Mesenchymal stem cell (in vitro differentiated cells and primary cell): ENCODE data around the gene KIN.
"Not testable (repeated sequence)": the region's sequence is repeated elsewhere in the genome, so short reads cannot be mapped to it uniquely, and the experiment has no call there.

Experiments
- DNase-seq: peaks from one replicate; pipeline ENCODE4 v3.0.0-alpha.2; 2013
- H2AFZ ChIP-seq: one replicate; pipeline ENCODE4 v1.6.1; 2013; ENCODE audit warnings: low read depth, mild to moderate bottlenecking, control low read depth, inconsistent platforms, low read length, moderate library complexity
- H2AK5ac ChIP-seq: 2 replicates; pipeline ENCODE4 v1.6.1; 2013; ENCODE audit warnings: low read length, moderate library complexity, mild to moderate bottlenecking, inconsistent platforms; ENCODE audit not compliant: severe bottlenecking
- H2BK120ac ChIP-seq: one replicate; pipeline ENCODE4 v1.6.1; 2013; ENCODE audit warnings: low read depth, mild to moderate bottlenecking, inconsistent platforms, low read length, moderate library complexity
- H2BK12ac ChIP-seq, 2 experiments: one replicate each; pipeline ENCODE4 v1.6.1; 2013; ENCODE audit warnings: inconsistent platforms in 2 of 2, low read length in 2 of 2, mild to moderate bottlenecking in 2 of 2, moderate library complexity in 2 of 2, control low read depth in 1 of 2
- H2BK15ac ChIP-seq: one replicate; pipeline ENCODE4 v1.6.1; 2013; ENCODE audit warnings: mild to moderate bottlenecking, low read depth, inconsistent platforms; ENCODE audit not compliant: poor library complexity, severe bottlenecking
- H2BK5ac ChIP-seq: 2 replicates; pipeline ENCODE4 v1.6.1; 2013; ENCODE audit warnings: low read depth, mild to moderate bottlenecking, low read length, control low read depth, inconsistent platforms; ENCODE audit not compliant: poor library complexity, severe bottlenecking
- H3K14ac ChIP-seq, 2 experiments: one replicate each; pipeline ENCODE4 v1.6.1; 2013; ENCODE audit warnings: inconsistent platforms in 2 of 2, low read length in 2 of 2, control low read depth in 1 of 2, mild to moderate bottlenecking in 1 of 2, moderate library complexity in 1 of 2
- H3K18ac ChIP-seq, 2 experiments: one replicate each; pipeline ENCODE4 v1.6.1; 2013; ENCODE audit warnings: inconsistent platforms in 2 of 2, low read length in 2 of 2, control low read depth in 1 of 2, low read depth in 1 of 2, mild to moderate bottlenecking in 1 of 2
- H3K23ac ChIP-seq, 2 experiments: one replicate each; pipeline ENCODE4 v1.6.1; 2013; ENCODE audit warnings: inconsistent platforms in 2 of 2, low read length in 2 of 2, mild to moderate bottlenecking in 2 of 2, moderate library complexity in 2 of 2, control low read depth in 1 of 2
- H3K27ac ChIP-seq: 2 replicates; pipeline ENCODE4 v1.5.1; 2013; ENCODE audit warnings: mild to moderate bottlenecking, moderate library complexity, low read length, control low read depth, inconsistent platforms; ENCODE audit not compliant: poor library complexity, severe bottlenecking
- H3K27me3 ChIP-seq, 2 experiments: 2 replicates each; pipeline versions ENCODE4 v1.6.1 to v1.7.0; 2013; ENCODE audit warnings: low read length in 2 of 2, mild to moderate bottlenecking in 2 of 2, moderate library complexity in 2 of 2, control low read depth in 1 of 2, inconsistent platforms in 1 of 2; ENCODE audit not compliant: control insufficient read depth in 1 of 2, insufficient read depth in 1 of 2
- H3K36me3 ChIP-seq, 2 experiments: 2 replicates each; pipeline versions ENCODE4 v1.6.1 to v1.7.0; 2013; ENCODE audit warnings: low read length in 2 of 2, control low read depth in 1 of 2, inconsistent platforms in 1 of 2, low read depth in 1 of 2, mild to moderate bottlenecking in 1 of 2; ENCODE audit not compliant: insufficient read depth in 2 of 2, control insufficient read depth in 1 of 2
- H3K4ac ChIP-seq, 2 experiments: one replicate each; pipeline ENCODE4 v1.6.1; 2013; ENCODE audit warnings: inconsistent platforms in 2 of 2, low read length in 2 of 2, mild to moderate bottlenecking in 2 of 2, moderate library complexity in 2 of 2, control low read depth in 1 of 2, low read depth in 1 of 2
- H3K4me1 ChIP-seq: 2 replicates; pipeline ENCODE4 v1.6.1; 2013; ENCODE audit warnings: low read depth, low read length, control low read depth; ENCODE audit not compliant: control insufficient read depth, insufficient read depth
- H3K4me2 ChIP-seq: 2 replicates; pipeline ENCODE4 v1.6.1; 2013; ENCODE audit warnings: low read length, mild to moderate bottlenecking, inconsistent platforms; ENCODE audit not compliant: poor library complexity, severe bottlenecking
- H3K4me3 ChIP-seq, 2 experiments: 2 replicates each; pipeline versions ENCODE4 v1.5.1 to v1.7.0; 2013; ENCODE audit warnings: low read length in 2 of 2, mild to moderate bottlenecking in 2 of 2, control low read depth in 1 of 2, low read depth in 1 of 2; ENCODE audit not compliant: insufficient read depth in 1 of 2
- H3K79me1 ChIP-seq: replicated peaks from 2 replicates; pipeline ENCODE4 v1.6.1; 2013; ENCODE audit warnings: mild to moderate bottlenecking, control low read depth, low read length, inconsistent platforms; ENCODE audit not compliant: poor library complexity, severe bottlenecking
- H3K9ac ChIP-seq: 2 replicates; pipeline ENCODE4 v1.7.0; 2013; ENCODE audit warnings: mild to moderate bottlenecking, low read length, moderate library complexity
- H3K9me3 ChIP-seq: 2 replicates; pipeline ENCODE4 v1.7.0; 2013; ENCODE audit warnings: mild to moderate bottlenecking, low read length; ENCODE audit not compliant: control insufficient read depth
- H4K8ac ChIP-seq: one replicate; pipeline ENCODE4 v1.6.1; 2013; ENCODE audit warnings: inconsistent platforms, mild to moderate bottlenecking, low read length, moderate library complexity
- H4K91ac ChIP-seq: one replicate; pipeline ENCODE4 v1.6.1; 2013; ENCODE audit warnings: mild to moderate bottlenecking, low read length, inconsistent platforms
- WGBS: methylation state at CpG from one replicate; pipeline ENCODE4 v1.1.7; 2013; ENCODE audit warnings: mixed read lengths; 5-methylcytosine and 5-hydroxymethylcytosine counted together

KIN gene

DNA sequence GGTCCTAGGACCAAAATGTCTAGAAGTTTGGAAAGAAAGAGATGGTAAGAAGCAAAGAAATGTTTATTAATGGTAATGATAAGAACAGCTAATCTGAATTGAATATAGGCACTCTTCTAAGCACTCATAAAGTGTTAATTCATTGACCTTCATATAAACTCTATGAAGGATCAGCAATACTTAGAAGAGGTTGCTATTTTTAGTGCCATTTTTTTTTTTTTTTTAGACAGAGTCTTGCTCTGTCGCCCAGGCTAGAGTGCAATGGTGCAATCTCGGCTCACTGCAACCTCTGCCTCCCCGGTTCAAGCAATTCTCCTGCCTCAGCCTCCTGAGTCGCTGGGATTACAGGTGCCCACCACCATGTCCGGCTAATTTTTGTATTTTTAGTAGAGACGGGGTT lies 5.6 kb downstream of the KIN start:
- WGBS: 96% methylated on average over 6 of the region's 6 CpGs
- H3K14ac ChIP-seq, H3K9me3 ChIP-seq, H2AK5ac ChIP-seq, H3K4me2 ChIP-seq, H3K18ac ChIP-seq, H3K27ac ChIP-seq, H3K23ac ChIP-seq, H4K91ac ChIP-seq, H2BK15ac ChIP-seq, H3K27me3 ChIP-seq, H3K9ac ChIP-seq, H3K4me1 ChIP-seq, H4K8ac ChIP-seq, H2BK12ac ChIP-seq, H3K4me3 ChIP-seq, H2BK120ac ChIP-seq, DNase-seq, H2AFZ ChIP-seq, H3K4ac ChIP-seq, H2BK5ac ChIP-seq: not testable (repeated sequence)
- Histone ChIP-seq H3K79me1 (peaks cover 15% of the 10 kb centered on the region), H3K36me3 (peaks cover 21 to 46% of the 10 kb centered on the region in 2 experiments)

DNA sequence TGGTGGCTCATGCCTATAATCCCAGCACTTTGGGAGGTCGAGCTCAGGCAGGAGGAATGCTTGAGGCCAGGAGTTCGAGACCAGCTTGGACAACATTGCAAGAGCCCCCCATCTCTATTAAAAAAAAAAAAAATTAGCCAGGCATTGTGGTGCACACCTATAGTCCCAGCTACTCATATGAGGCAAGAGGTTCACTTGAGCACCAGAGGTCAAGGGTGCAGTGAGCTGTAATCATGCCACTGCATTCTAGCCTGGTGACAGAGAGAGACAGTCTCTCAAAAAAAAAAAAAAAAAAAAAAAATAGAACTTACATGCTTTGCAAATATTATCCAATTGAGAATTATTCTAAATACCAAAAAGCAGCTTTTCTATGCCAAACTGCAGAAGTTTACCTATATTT lies 11.0 kb downstream of the KIN start:
- 96% methylated on average over 2 of the region's 2 CpGs for WGBS
- Histone ChIP-seq H3K23ac (no peak overlapping the region), H2BK120ac (no peak overlapping the region), H3K79me1 (peaks cover 34% of the 10 kb centered on the region), H3K27me3 (no peaks in the 10 kb centered on the region), H2BK5ac (no peak overlapping the region), H3K4me3 (no peak overlapping the region), H3K4me1 (no peaks in the 10 kb centered on the region), H2BK12ac (no peak overlapping the region), H2BK15ac (no peak overlapping the region), H3K14ac (no peak overlapping the region), H3K27ac (no peak overlapping the region), H2AFZ (no peak overlapping the region), H3K4ac (no peak overlapping the region), H3K4me2 (no peak overlapping the region), H3K36me3 (peaks cover 37 to 86% of the 10 kb centered on the region in 2 experiments), H2AK5ac (no peak overlapping the region), H3K9me3 (no peaks in the 10 kb centered on the region), H4K91ac (no peak overlapping the region), H3K18ac (no peak overlapping the region), H3K9ac (no peak overlapping the region), H4K8ac (no peak overlapping the region)
- no peak for DNase-seq

DNA sequence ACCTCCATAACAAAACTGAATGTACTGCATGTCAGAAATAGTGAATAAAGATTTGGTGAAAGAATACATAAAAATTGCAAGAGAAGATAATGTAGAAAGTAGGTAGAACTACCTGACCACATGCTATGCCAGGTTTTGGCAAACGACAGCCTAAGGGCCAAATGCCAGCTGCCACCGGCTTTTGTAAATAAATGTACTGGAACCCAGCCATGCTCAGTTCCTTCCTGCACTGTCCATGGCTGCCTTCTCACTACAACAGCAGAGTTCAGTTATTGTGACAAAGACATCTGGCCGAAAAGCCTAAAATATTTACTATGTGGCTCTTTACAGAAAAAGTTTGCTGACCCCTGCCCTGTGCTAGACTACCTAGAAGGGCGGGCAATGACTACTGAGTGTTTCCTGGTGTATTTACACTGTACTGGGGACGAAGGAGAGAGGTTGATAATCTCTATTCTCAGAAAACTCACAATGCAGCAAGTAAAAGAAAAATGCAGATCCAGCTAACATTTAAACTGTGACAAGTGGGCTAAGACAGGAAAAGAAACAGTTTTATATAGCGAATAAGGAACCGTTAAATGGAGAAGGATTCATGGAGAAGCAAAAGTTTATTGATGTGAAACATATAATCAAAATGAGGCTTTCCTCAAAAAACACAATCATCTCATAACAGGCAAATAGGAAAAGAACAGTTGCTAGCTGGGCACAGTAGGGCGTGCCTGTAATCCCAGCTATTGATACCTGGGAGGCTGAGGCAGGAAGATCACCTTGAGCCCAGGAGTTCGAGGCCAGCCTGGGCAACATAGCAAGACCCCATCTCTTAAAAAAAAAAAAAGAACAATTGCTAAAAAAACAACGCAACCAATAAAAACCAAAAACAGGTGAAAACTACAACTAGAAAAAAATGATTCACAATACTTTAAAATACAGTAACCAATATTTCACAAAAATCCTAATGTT lies 13.7 kb downstream of the KIN start:
- no peak overlapping the region for H3K14ac ChIP-seq
- WGBS: 82% methylated on average over 6 of the region's 10 CpGs

DNA sequence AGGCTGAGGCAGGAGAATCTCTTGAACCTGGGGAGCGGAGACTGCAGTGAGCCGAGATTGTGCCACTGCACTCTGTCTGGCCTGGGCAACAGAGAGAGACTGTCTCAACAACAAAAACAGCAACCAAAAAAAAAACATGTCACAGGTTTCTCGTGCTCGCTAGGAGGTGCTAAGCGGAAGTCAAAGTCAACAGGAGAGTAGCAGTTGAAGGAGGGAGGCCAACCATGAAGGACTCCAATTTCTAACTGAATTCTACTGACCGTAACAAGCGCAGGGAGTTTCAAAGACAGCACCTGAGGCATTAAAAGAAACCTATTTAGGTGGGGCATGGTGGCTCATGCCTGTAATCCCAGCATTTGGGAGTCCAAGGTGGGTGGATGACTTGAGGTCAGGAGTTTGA lies 19.4 kb downstream of the KIN start:
- Histone ChIP-seq H3K4ac (no peak overlapping the region), H3K9ac (no peak overlapping the region), H3K27ac (no peak overlapping the region), H3K4me1 (no peaks in the 10 kb centered on the region), H3K23ac (no peak overlapping the region), H3K79me1 (peaks cover 17% of the 10 kb centered on the region), H2AFZ (no peak overlapping the region), H3K4me2 (no peak overlapping the region), H4K8ac (no peak overlapping the region), H2BK120ac (no peak overlapping the region), H2BK12ac (no peak overlapping the region), H2AK5ac (no peak overlapping the region), H3K14ac (no peak overlapping the region), H4K91ac (no peak overlapping the region), H3K4me3 (no peak overlapping the region), H3K9me3 (no peaks in the 10 kb centered on the region), H3K27me3 (no peaks in the 10 kb centered on the region), H2BK15ac (no peak overlapping the region), H2BK5ac (no peak overlapping the region), H3K36me3 (peaks cover 34 to 91% of the 10 kb centered on the region in 2 experiments), H3K18ac (no peak overlapping the region)
- WGBS: 98% methylated on average over 7 of the region's 7 CpGs
- DNase-seq: no peak

More for the DNA sequence above, 13.7 kb downstream of the KIN start:
- H2BK12ac ChIP-seq: no peak overlapping the region
- no peak for DNase-seq
- no peak overlapping the region for H2AFZ ChIP-seq
- peaks cover 33% of the 10 kb centered on the region for H3K79me1 ChIP-seq
- H3K36me3 ChIP-seq: peaks cover 41 to 82% of the 10 kb centered on the region in 2 experiments
- H2BK15ac ChIP-seq: no peak overlapping the region
- no peak overlapping the region for H2BK120ac ChIP-seq
- no peak overlapping the region for H3K4ac ChIP-seq
- H4K8ac ChIP-seq: no peak overlapping the region
- no peak overlapping the region for H3K23ac ChIP-seq
- no peak overlapping the region for H2AK5ac ChIP-seq
- no peaks in the 10 kb centered on the region for H3K4me1 ChIP-seq
- H3K4me3 ChIP-seq: no peak overlapping the region
- no peak overlapping the region for H2BK5ac ChIP-seq
- no peak overlapping the region for H3K4me2 ChIP-seq
- H3K27ac ChIP-seq: no peak overlapping the region
- no peaks in the 10 kb centered on the region for H3K9me3 ChIP-seq
- H4K91ac ChIP-seq: no peak overlapping the region
- H3K9ac ChIP-seq: no peak overlapping the region
- no peaks in the 10 kb centered on the region for H3K27me3 ChIP-seq
- H3K18ac ChIP-seq: no peak overlapping the region
